HUES48 (cell line): ENCODE measurements around the gene HSPG2.

Source experiments
- H3K27ac ChIP-seq: one replicate; pipeline ENCODE4 v1.7.0; 2013; ENCODE audit warnings: low read depth, low read length, inconsistent platforms
- H3K27me3 ChIP-seq: 2 replicates; pipeline ENCODE4 v1.6.1; 2013; ENCODE audit warnings: mild to moderate bottlenecking, low read length; ENCODE audit not compliant: control insufficient read depth, insufficient read depth
- H3K36me3 ChIP-seq: 2 replicates; pipeline ENCODE4 v1.6.1; 2013; ENCODE audit warnings: low read length; ENCODE audit not compliant: control insufficient read depth, insufficient read depth
- H3K4me1 ChIP-seq: 2 replicates; pipeline ENCODE4 v1.6.1; 2013; ENCODE audit warnings: mild to moderate bottlenecking, low read length; ENCODE audit not compliant: control insufficient read depth, insufficient read depth
- H3K4me3 ChIP-seq: 2 replicates; pipeline ENCODE4 v1.5.1; 2013; ENCODE audit warnings: mild to moderate bottlenecking, low read depth, low read length
- H3K9ac ChIP-seq: 2 replicates; pipeline ENCODE4 v1.6.1; 2013; ENCODE audit warnings: mild to moderate bottlenecking, low read depth, low read length, moderate library complexity
- H3K9me3 ChIP-seq: 2 replicates; pipeline ENCODE4 v1.6.1; 2013; ENCODE audit warnings: low read length; ENCODE audit not compliant: control insufficient read depth, insufficient read depth

Gene HSPG2

DNA sequence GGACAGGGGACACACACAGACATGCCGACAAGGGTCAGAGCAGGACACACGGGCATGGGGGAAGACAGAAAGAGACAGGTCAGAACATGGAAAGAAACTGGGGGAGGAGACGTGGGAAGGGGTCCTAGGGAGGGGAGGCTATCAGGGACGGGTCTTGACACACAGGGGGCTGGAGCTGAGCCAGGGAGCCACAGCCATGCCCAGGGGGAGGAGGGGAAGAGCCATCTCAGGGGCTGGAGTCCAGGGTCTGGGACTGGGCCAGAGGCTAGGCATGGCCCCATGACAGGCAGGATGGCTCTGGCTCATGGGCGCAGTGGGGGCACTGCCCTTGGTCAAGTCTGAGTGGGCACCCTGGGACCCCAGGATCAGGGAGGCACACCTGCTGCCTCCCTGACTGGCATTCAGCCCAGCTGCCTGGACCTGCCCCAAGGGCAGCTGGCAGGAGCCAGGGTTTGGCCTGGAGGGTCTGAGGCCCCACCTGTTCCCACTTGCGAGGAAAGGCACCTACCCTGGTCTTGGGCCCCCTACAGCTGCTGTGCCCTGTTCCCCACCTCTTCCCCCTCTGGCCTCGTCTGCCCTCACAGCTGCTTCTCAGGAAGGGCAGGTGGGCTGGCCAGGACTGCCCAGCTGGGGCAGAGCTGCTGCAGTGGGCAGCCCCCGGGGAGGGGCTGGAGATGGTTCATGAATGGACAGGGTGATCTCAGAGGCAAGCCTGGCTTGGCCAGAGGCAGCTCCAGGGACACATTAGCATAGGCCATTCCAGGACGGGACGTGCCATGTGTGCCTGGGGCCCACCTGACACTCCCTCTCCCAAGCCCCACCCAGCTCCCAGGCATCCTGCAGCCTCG, 42.9 kb downstream of the HSPG2 start:
- H3K27ac ChIP-seq, result no peak overlapping the region
- H3K27me3 ChIP-seq, result no peaks in the 10 kb centered on the region
- H3K9me3 ChIP-seq, result no peaks in the 10 kb centered on the region
- no peak overlapping the region for H3K4me3 ChIP-seq
- peaks cover 22% of the 10 kb centered on the region for H3K36me3 ChIP-seq
- H3K9ac ChIP-seq, result no peak overlapping the region
- 0 out of 2 replicates have a peak, but pooled peaks cover 6% of the 10 kb centered on the region for H3K4me1 ChIP-seq

DNA sequence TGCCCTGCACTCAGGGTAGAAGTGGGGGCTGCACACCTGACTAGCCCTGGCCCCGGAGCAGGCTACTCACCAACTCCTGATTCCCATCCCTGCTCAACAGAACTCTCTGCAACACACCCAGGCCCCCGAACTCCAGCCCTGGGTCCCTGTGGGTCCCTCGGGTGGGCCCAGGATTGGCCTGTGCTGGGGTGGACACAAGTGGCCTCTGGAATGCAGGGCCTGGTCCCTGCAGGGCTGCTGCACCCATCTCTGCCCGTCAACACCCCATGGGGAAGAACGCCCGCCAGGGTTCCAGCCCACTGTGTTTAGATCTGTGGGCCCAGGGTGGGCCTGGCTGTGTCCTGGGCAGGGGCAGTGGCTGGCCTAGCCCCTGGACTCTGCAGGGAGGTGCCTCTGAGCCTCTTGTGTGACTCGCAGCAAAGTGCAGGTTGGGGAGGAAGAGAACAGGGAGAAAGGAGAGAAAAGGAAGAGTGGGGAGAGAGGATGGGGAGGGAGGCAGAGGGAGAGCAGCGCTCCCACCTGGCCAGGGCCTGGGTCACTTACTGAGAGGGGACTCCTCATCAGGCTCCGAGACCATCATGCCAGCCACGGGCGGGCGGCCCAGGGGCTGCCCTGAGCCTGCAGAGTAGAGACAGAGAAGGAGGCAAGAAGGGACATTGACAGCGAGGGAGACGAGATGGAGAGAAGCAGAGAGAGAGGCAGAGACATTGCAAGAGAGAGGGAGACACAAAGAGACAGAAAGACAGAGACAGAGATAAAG, 43.9 kb downstream of the HSPG2 start:
- H3K36me3 ChIP-seq, result peaks cover 25% of the 10 kb centered on the region
- H3K9me3 ChIP-seq, result no peaks in the 10 kb centered on the region
- H3K27ac ChIP-seq, result no peak overlapping the region
- H3K9ac ChIP-seq, result no peak overlapping the region
- H3K4me1 ChIP-seq, result 0 out of 2 replicates have a peak, but pooled peaks cover 6% of the 10 kb centered on the region
- H3K27me3 ChIP-seq, result no peaks in the 10 kb centered on the region
- H3K4me3 ChIP-seq, result no peak overlapping the region

GRCh38 chr1:21891621-21892479, 45.3 kb downstream of the HSPG2 start:
- peaks cover 31% of the 10 kb centered on the region for H3K36me3 ChIP-seq

GRCh38 chr1:21891081-21891480, 46.0 kb downstream of the HSPG2 start:
- no peaks in the 10 kb centered on the region for H3K27me3 ChIP-seq
- H3K4me3 ChIP-seq, result no peak overlapping the region
- no peak overlapping the region for H3K9ac ChIP-seq
- no peaks in the 10 kb centered on the region for H3K4me1 ChIP-seq
- peaks cover 38% of the 10 kb centered on the region for H3K36me3 ChIP-seq
- H3K27ac ChIP-seq, result no peak overlapping the region
- H3K9me3 ChIP-seq, result no peaks in the 10 kb centered on the region

More at GRCh38 chr1:21891621-21892479, 45.3 kb downstream of the HSPG2 start:
- Histone ChIP-seq H3K27me3 (no peaks in the 10 kb centered on the region), H3K27ac (no peak overlapping the region), H3K9ac (no peak overlapping the region), H3K4me3 (no peak overlapping the region), H3K9me3 (no peaks in the 10 kb centered on the region), H3K4me1 (0 out of 2 replicates have a peak, but pooled peaks cover 3% of the 10 kb centered on the region)

DNA sequence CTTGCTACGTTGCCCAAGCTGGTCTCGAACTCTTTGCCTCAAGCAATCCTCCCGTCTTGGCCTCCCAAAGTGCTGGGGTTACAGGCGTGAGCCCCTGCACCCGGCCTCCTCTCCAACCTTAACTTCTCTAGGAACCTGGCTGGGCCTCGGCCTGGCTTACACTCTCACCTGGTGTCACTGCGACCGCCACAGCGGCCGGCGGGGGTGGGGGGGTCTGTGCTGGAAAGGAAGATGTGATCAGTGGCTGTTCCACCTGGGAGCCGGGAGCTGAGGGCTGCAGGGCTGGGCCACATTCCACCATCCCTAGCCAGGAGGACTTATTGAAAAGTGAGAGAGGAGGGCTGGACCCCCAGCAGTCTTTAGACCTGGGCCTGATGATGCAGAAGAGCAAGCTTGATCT, 48.6 kb downstream of the HSPG2 start:
- no peaks in the 10 kb centered on the region for H3K9me3 ChIP-seq
- H3K9ac ChIP-seq, result no peak overlapping the region
- H3K27ac ChIP-seq, result no peak overlapping the region
- H3K4me3 ChIP-seq, result no peak overlapping the region
- no peaks in the 10 kb centered on the region for H3K27me3 ChIP-seq
- H3K36me3 ChIP-seq, result peaks cover 41% of the 10 kb centered on the region
- H3K4me1 ChIP-seq, result no peaks in the 10 kb centered on the region

DNA sequence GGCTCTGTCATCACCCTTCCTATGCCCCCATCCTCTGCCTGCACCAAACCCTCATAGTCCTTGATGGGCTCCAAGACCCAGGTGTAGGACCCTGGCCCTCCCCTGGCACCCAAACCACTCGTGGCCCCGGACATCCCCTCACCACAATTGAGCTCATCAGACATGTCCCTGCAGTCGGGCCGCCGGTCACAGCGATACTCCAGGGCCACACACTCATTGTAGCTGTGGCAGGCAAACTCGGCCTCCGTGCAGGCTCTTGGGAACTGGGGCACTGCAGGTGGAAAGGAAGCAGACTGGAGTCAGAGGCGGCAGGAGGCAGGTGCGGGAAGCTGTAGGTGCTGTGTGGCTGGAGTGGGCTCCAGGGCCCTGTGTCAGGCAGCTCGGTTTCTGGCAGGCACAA, 49.3 kb downstream of the HSPG2 start:
- H3K9me3 ChIP-seq, result no peaks in the 10 kb centered on the region
- peaks cover 42% of the 10 kb centered on the region for H3K36me3 ChIP-seq
- no peaks in the 10 kb centered on the region for H3K27me3 ChIP-seq
- H3K4me3 ChIP-seq, result no peak overlapping the region
- no peak overlapping the region for H3K27ac ChIP-seq
- H3K4me1 ChIP-seq, result no peaks in the 10 kb centered on the region
- no peak overlapping the region for H3K9ac ChIP-seq

DNA sequence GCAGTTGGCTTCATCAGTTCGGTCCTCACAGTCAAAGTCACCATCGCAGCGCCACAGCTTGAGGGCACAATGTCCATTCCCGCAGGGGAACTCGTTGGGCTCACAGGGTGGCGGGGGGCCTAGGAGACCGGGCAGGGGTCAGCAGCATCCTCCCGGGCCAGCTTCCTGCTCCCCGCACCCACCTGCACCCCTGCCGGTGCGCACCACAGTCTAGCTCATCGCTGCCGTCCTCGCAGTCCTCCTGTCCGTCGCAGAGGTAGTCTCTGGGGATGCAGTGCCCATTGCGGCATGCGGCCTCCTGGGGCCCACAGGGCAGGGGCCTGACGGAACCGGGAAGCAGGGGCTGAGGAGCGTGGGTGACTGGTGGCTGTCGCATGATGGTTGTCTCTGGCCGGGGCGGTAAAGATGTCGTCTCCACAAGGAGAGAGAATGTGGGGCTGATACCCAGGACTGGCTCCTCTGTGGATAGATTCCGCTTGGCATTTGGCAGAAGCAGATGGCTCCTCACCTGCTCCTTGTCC, 49.8 kb downstream of the HSPG2 start:
- Histone ChIP-seq H3K27me3 (no peaks in the 10 kb centered on the region), H3K4me3 (no peak overlapping the region), H3K9me3 (no peaks in the 10 kb centered on the region), H3K27ac (no peak overlapping the region), H3K36me3 (peaks cover 42% of the 10 kb centered on the region), H3K9ac (no peak overlapping the region), H3K4me1 (no peaks in the 10 kb centered on the region)

- Histone ChIP-seq H3K27me3 (no peaks in the 10 kb centered on the region), H3K27ac (no peak overlapping the region), H3K4me3 (no peak overlapping the region), H3K9me3 (no peaks in the 10 kb centered on the region), H3K4me1 (no peaks in the 10 kb centered on the region), H3K9ac (no peak overlapping the region), H3K36me3 (peaks cover 42% of the 10 kb centered on the region)
Observed at GRCh38 chr1:21886486-21887215, 50.5 kb downstream of the HSPG2 start.

DNA sequence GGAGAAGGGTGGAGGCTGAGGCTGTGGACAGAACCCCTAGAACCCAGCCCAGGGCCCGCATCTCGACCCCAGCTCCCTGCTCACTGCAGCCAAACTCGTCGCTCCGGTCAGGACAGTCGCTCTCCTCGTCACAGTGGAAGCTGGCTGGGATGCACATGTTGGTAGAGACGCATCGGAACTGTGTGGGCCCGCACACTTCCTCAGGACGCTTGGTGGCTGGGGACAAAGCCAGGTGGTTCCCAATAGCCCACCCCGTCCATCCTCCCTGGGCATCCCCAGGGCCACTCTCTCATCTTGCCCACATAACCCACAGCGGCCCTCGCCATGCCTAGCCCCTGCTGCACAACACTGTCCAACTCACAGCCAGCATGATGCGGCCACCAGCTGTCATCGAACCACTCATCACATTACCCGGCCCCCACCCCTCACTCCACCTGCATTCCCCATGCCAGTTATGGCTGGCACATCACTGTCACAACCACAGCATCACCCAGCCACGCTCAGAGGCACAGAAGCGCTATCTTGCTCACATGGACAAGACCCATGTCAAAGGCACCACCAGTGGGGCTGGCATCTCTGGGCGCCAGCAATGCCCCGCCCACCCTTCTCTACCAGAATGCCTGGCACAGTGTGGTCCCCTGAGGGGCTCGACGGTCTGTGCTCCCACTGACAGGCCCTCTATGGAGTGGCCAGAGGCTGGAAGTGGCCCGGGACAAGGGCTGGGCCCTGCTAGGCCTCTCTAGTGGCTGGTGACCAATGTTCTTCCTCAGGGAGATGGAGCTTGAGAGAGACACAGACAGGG, 51.7 kb downstream of the HSPG2 start:
- Histone ChIP-seq H3K4me3 (no peak overlapping the region), H3K4me1 (no peaks in the 10 kb centered on the region), H3K9ac (no peak overlapping the region), H3K27me3 (no peaks in the 10 kb centered on the region), H3K27ac (no peak overlapping the region), H3K36me3 (peaks cover 51% of the 10 kb centered on the region), H3K9me3 (no peaks in the 10 kb centered on the region)
